Caki2 (cell line): Measurements from ENCODE around the gene IFI35. TPM values are rescaled to one million over a fixed set of nuclear protein-coding genes. Genes with fewer than 3 reads are reported as not detected.
A peak's percentile ranks its signal among the peaks of the same experiment; 100 is the strongest.

Source experiments
- DNase-seq: peaks from one replicate; pipeline ENCODE4 v3.0.0-alpha.2; 2015; ENCODE audit warnings: low read depth
- in situ Hi-C: cut with HindIII; loops from 2 replicates; pipeline ENCODE4 v1.10.0; 2016; ENCODE audit warnings: low sequenced_read_pairs, low pct_unique_long_range_greater_than_20kb, mixed read lengths
- total RNA-seq: library from RNA; depleted of rRNA; stranded (reverse); fragments of >200 nt; shearing (Covaris generic); gene quantifications from 2 replicates; pipeline ENCODE4 v1.2.3, GENCODE V29; 2014; ENCODE audit warnings: low replicate concordance

The IFI35 gene
- total RNA-seq, 1 experiment from 2014 or later, result 90.9 TPM

DNA sequence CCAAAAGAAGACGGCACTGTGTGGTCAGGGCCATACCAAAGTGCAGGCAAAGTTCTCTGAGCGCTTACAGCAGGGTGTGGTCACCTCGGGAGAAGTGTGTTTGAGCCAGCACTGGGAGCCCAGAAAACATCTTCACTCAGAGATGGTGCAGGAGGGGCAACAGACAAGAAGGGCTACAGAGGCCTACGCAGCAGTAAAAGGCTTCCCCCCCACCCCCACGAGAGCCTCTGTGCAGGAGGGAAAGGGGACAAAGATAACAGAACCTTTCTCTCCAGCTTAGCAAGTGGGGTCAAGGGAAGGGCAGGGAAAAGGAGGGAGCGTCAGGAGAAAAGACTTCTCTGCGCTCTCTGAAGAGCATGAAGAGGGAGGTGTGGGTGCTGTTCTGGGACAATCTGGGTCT lies 12.8 kb downstream of the IFI35 start:
- in situ Hi-C loops, result no loop called here
- DNase-seq, result no peak

DNA sequence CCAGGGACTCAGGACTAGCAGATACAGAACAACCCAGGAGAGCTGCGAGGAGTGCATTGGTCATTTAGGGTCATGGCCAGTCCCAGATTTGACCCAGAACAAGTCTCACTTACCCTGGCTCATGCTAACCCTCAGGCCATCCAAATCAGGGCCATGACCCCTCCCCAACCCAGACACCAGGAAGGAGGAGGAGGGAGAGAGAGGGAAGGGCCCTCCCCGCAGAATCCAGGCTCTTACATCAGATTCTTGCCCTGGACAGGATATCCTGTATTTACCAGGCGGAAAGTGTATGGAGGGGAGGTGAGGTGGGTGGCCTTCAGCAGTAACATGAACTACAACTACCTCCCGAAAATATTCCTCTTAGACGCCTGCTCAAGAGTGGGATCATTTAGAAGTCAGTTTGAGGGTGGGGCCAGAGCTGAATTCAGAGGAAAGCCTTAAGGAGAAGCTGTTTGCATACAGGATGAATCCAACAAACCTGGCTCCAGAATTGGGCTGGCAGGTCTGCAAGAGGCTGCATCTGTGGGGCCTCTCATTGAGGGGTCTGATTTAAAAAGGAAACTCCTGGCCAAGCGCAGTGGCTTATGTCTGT lies 13.5 kb downstream of the IFI35 start:
- no peak for DNase-seq
- in situ Hi-C loops, result no loop called here

DNA sequence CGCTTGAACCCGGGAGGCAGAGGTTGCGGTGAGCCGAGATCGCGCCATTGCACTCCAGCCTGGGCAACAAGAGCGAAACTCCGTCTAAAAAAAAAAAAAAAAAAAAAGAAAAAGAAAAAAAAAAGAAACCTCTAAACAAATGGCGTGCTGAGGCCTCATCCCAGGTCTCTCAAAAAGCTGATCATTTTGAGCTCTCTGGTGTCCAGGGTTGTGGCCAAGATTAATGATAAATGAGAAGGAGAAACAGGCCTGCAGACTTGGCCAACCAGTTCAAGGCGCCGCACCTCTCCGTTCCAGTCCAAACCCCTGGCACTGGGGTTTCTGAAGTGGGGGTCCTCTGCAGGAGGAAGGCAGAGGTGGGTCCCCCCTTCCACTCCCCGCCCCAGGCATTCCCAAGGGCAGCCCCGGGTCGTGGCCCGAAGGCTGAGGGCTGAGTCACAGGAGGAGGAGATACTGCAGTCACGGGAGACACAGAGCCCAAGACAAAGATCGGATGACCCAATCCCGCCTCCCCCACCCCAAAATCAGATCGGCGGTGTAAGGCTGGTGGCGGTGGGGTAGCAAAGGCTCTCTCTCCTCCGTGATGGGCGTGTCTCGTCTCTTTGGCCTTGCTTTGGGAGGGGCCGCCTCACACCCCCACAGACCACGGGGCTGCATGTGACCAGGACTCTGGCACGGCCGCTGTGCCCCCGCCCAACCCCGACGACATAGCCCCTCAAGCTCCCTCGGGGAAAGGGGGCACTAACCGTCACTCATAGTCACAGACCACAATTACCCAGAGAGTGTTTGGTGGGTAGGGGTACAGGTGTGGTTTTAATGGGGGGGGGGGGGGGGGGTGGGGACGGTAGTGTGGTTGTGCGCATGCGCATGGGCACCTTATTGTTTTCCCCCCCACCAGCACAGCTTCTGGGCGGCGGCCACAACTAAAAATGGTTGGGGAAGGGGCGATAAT lies 14.5 kb downstream of the IFI35 start:
- peak; percentile 81 for DNase-seq
- in situ Hi-C loops, result no loop called here

DNA sequence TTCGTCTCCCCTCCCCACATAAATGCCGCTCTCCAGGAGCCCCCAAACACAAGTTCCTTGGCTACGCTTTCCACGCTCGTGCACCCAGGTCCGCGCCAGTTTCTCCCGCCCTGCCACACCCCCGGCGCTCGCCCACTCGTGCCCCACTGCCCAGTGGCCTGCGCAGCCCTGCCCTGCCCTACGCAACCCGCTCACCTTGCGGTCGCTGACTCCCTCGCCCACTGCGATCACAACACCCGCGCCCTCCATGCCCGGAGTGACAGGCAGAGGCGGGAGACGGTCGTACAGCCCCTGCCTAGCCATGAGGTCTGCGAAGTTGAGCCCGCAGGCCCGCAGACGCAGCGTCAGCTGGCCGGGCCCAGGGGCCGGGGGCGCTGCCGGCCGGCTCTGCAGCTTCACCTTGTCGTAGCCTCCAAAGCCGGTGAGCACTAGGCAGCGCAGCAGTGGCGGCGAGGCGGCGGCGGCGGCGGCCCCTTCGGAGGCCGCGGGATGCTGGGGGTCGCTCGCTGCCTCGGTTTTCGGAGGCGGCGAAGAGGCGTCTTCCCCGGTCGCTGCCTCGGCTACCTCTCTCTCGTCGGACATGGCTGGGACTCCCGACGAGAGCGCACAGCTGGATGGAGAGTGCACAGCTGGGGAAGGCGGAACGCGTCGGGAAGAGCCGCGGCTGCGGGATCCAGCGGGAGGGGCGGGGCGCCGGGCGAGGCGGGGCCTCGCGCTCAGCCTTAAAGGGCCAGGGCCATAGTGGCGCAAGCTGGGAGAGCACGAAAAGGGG lies 15.3 kb downstream of the IFI35 start, which contains the start of gene VAT1:
VAT1 (minus strand) TSS at position 645 of the 772 bp plus-strand sequence; CDS start at position 582, 63 bp downstream.
- DNase-seq, result peak; percentile 77
- in situ Hi-C loops, result no loop called here

DNA sequence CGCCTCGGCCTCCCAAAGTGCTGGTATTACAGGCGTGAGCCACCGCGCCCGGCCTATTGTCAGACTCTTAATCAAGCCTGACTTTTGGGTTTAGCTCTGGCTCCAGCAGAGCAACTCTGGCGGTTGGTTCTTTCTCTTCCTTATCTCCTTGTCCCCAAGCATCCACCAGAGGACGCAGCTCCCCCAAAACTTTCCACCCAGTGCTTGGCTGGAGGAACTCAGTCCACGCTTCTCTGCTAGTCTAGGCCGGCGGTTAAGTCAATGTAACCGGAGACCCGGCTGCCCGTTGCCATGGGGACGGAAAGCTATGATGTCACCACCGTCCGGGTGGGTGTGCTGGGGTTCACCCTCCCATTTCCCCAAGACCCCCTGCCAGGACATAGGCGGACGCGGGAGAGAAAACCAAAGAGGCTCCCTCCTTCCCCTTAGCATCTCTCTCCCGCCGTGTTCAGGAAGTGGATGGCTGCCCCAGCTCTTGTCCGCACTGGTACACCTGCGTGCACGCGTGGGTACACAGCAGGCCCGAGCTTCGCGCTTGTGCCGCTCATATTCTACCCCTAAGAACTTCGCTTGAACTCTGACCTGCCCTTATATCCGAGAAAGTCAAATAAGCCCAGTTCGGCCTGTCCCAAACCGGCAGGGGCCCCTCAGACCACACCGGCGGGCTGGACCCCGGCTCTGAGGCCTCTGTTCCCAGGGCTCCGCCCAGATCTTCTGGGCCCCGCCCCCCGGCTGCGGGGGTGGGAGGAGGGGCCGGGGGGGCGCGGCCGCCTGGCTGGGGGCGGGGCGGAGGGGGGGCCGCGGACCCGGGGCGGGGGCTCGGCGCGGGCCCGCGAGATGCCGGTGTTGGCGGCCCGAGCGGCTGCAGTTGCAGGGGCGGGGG lies 18.1 kb downstream of the IFI35 start, which contains the start of gene RND2:
RND2 (plus strand) TSS at position 825 of the 883 bp plus-strand sequence. CDS start 117 bp downstream, outside the sequence.
- in situ Hi-C loops, result no loop called here
- DNase-seq, result peak; percentile 97

DNA sequence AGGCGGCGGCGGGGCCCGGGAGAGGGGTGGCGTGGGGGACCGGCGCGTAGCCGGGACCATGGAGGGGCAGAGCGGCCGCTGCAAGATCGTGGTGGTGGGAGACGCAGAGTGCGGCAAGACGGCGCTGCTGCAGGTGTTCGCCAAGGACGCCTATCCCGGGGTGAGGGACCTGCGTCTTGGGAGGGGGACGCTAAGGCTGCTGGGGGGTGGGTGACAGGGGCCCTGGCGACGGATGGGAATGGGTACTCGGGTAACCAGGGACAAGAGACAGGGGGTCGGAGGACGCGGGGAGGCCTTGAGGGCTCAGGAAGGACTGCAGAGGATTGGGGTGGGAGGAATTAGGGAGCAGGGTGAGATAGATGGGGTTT lies 18.7 kb downstream of the IFI35 start:
- no peak for DNase-seq
- in situ Hi-C loops, result no loop called here

DNA sequence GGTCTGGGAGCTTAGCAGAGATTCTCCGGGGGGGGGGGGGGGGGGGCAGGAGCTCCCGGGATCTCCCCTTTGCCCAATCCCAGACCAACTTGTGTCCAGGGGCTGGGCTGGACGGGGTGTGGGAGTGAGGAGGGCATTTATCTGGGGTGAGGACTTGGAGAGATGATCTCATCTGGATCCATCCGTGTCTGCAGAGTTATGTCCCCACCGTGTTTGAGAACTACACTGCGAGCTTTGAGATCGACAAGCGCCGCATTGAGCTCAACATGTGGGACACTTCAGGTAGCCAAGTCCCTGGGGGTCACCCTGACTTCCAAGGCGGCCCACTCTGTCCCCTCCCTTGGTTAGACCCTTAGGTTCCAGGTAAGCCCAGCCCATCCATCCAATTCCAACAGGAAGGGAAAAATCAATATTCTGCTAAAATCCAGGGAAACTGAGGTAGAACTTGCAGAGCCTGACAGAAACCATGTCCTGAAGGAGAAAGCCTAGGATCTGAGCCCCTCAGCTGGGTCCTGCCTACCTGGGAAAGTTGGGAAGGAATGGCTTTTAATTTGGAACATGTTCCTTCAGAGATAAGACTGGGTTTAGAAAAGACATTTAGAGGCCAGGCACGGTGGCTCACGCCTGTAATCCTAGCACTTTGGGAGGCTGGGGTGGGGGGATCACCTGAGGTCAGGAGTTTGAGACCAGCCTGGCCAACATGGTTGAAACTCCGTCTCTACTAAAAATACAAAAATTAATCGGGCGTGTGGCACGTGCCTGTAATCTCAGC lies 19.4 kb downstream of the IFI35 start:
- in situ Hi-C loops, result no loop called here
- no peak for DNase-seq

DNA sequence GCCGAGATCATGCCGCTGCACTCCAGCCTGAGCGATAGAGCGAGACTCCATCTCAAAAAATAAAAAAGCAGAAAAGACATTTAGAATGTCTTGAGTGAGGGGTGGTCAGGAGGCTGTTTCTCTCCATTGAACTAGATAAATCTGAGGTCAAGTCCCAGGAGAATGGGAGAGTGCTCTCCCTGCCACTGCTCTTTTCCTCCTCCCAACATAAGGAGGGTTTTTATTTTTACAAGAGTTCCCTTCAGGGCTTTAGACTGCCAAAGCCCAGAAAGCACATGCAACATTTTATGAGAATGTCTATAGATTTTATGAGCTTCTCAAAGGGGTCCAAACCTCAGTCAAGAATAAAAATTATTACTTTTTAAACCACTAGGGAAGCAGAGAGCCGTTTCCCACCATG lies 20.0 kb downstream of the IFI35 start:
- DNase-seq, result no peak
- in situ Hi-C loops, result no loop called here

DNA sequence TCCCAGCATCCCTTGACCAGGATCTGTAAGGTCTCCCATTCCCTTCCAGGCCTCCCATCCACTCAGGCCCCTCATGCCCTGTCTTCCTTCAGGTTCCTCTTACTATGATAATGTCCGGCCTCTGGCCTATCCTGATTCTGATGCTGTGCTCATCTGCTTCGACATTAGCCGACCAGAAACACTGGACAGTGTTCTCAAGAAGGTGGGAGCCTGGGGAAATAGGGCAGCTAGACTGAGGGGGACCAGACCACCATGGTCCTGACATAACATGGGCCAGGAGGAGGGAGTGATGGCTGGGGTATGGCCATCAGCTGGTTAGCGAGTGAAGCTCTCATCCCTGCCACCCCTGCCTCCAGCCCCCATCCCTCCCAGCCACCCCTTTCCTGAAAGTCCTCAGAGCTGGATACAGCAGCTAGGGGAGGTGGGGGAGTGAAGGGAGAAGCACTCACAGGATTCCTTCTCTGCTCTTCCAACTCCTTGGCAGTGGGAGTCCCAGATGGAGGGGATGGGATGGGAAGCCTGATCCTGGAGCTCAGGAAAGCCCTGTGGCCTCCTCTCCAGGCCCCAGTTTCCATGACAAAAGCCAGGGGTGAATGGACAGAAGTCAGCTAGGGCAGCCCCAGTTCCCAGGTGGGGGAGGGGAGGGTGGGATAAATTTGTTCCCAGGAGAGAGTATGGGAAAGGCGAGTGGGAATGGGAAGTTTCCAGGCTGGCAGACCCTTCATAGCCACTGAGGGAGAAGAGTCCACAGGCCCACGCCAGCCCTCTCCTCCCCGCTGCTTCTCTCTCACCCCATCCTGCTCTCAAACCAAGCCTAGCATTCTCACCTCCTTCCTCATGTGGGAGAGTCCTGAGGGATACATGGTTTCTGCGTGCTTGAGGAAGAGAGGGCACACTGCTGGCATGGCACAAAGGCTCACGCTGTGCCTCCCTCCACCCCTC lies 20.8 kb downstream of the IFI35 start:
- no peak for DNase-seq
- in situ Hi-C loops, result no loop called here

DNA sequence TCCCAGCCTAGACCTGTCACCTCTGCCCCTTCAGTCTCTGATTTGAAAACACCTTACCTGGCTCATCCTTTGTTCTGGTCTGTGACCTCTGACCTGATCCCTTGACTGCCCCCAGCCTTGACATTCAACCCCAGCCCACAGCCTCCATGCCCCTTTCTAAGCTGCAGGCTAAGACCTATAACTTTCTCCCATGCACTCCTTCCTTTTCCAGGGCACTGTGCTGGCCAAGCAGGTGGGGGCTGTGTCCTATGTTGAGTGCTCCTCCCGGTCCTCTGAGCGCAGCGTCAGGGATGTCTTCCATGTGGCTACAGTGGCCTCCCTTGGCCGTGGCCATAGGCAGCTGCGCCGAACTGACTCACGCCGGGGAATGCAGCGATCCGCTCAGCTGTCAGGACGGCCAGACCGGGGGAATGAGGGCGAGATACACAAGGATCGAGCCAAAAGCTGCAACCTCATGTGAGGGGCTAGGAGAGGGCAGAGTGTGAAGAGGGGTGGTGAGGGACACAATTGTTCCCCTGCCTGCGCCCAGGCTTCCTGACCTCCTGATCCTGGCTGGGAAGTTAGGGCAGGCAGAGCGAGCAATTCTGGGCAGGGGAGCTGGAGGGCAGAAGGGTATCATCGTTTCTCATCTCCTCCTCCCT lies 21.8 kb downstream of the IFI35 start:
- no peak for DNase-seq
- in situ Hi-C loops, result no loop called here

DNA sequence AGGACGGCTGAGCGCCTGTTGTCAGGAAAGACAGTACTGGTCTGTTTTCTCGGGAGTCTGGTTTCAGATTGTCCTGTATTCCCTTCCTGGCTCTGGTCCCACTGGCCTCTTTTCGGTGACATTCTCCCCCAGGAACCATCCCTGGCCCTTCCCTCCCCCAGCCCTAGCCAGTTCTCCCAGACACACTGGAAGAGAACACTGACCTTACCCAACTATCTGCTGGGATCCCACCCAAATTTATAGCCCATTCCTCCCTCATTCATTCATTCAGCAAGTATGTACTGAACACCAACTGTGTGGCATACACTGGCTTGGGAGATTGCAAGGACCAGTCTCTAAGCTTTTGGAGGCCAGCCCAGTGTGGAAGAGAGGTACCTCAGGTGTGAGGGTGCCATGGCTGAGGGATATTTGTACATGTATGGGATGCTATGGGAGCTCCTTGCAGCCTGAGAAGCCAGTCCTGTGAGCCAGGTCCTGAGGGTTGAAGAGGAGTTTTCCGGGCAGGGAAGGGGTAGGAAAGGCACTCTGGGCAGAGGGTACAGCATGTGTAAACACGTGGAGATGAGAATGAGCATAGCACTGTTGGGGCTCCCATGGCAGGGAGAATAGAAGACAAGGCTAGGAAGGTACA lies 23.7 kb downstream of the IFI35 start:
- no peak for DNase-seq
- in situ Hi-C loops, result no loop called here

DNA sequence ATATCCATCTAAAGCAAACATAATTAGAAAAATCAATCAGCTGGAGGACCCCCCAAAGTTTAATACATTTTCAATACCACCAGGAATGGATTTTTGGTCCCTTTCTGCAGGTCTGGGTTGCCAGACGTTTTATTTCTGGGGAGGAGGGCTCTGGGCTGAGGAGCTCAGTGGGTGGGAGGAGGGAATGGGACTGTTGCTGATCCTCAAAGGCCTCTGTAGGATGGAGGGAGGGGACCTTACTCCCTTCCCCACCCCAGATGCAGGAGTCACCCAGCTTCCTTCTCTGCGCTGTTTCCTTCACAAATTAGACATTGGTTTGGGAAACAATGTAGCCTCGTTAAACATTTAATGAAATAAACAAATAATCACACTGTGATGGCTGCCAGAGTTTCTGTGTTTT lies 25.1 kb downstream of the IFI35 start:
- in situ Hi-C loops, result no loop called here
- DNase-seq, result no peak

DNA sequence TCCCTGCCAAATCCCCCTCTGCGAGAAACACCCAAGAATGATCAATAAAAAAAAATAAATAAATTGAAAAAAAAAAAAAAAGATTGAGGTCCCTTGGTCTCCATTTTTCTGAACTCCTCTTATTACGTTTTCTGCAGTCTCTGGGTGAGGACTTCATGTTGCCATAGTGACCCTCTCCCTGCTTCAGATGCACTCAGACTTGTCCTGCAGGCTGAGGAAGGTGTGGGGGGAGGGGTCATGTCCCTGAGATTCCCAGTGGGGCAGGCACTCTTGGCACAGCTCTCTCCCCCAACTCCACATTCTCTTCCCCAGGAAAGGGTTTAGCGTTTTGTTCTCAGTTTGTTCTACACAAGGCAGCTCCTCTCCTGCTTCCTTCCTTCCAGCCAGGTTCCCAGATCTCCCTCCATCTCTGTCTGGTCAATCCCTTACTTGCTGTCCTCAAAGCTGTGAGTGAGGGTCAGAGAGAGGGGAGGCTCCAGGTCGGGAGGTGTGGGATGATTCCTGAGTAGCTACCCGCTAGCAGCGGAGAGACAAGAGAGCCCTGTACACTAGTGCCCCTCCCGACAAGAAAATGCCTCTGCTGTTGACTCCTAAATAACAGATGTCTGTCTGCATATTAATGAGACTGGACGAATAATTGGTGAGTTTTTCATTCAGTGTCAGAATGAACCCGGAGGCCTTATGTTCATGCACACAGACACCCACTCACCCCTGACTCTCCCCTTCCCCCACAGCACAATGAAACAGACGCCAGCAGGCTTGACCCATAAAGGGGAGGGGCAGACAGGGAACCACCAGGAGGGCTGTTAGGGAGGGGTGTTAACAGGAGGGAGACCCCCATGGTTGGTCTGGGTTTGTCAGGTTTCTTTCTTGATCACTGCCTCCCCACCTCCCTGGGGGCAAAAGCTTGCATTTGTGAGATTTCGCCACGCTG lies 27.6 kb downstream of the IFI35 start:
- in situ Hi-C loops, result no loop called here
- DNase-seq, result no peak

DNA sequence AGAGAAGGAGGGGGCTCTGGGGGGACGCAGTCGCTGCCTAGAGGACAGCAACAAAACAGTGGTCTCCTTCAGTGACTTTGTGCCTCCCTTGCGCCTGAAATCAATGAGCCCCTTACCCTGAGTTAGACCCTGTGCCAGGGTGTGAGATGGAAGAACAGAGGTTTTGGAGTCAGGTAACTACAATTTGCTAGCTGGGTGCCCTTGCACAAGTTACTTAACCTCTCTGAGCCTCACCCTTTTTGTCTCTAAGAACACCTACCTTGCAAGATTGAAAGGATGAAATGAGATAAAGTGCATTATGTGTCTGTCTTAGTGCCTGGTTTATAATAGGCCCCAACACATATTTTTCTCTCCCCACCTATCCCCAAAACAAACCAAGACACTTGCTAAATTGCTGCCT lies 28.3 kb downstream of the IFI35 start:
- no peak for DNase-seq
- in situ Hi-C loops, result no loop called here
